Panc1 (cell line): ENCODE results near the gene BEGAIN. TPM values are rescaled to one million over a fixed set of nuclear protein-coding genes. Genes with fewer than 3 reads are reported as not detected.

ENCODE experiments used
- ATAC-seq: fragments of 200-7000 bp; cut with Tn5 transposase; 2 replicates; pipeline ENCODE4 v1.9.1; 2020; ENCODE audit warnings: mild to moderate bottlenecking, moderate library complexity
- BruUV-seq: library from RNA; stranded (reverse); fragments of 400-500 nt; replicated peaks from 2 replicates; lab custom pipeline; 2021; lab: Mats Ljungman, UMichigan
- CTCF ChIA-PET: fragments of 300-600 bp; sonication (Branson Sonifier 250); formaldehyde crosslinking; loops from one replicate; lab custom pipeline; 2022; ENCODE audit warnings: antibody characterized with exemption; lab: Charles Lee
- POLR2A ChIA-PET: fragments of 300-600 bp; sonication (Branson Sonifier 250); formaldehyde crosslinking; loops from one replicate; lab custom pipeline; 2022; ENCODE audit warnings: antibody characterized with exemption; lab: Charles Lee
- DNase-seq: peaks from one replicate; pipeline ENCODE4 v3.0.0-alpha.2; 2010; ENCODE audit warnings: low read depth, low spot score
- H3K27ac ChIP-seq: 2 replicates; pipeline ENCODE4 v1.5.1; 2011; ENCODE audit warnings: mild to moderate bottlenecking, low read length, inconsistent platforms
- H3K27me3 ChIP-seq: fragments of 200-500 bp; sonication (Bioruptor generic); 2 replicates; pipeline ENCODE4 v1.6.0; 2014; ENCODE audit warnings: low read length, inconsistent platforms; ENCODE audit not compliant: control insufficient read depth, insufficient read depth
- H3K36me3 ChIP-seq: fragments of 200-500 bp; sonication (Bioruptor generic); 2 replicates; pipeline ENCODE4 v1.5.1; 2014; ENCODE audit warnings: inconsistent platforms, mild to moderate bottlenecking, low read length, moderate library complexity; ENCODE audit not compliant: control insufficient read depth, insufficient read depth
- H3K4me1 ChIP-seq: 2 replicates; pipeline ENCODE4 v1.5.1; 2011; ENCODE audit warnings: inconsistent platforms, mild to moderate bottlenecking, low read length, moderate library complexity; ENCODE audit not compliant: control insufficient read depth, insufficient read depth
- H3K4me3 ChIP-seq, 2 experiments: 2 replicates each; pipeline ENCODE4 v1.5.1; 2011 to 2012; ENCODE audit warnings: low read depth in 2 of 2, low read length in 2 of 2, mild to moderate bottlenecking in 2 of 2, inconsistent platforms in 1 of 2, moderate library complexity in 1 of 2
- H3K9me3 ChIP-seq: fragments of 200-500 bp; sonication (Bioruptor generic); 2 replicates; pipeline ENCODE4 v1.5.1; 2014; ENCODE audit warnings: low read depth, mild to moderate bottlenecking, inconsistent platforms, low read length, moderate library complexity; ENCODE audit not compliant: control insufficient read depth, insufficient read depth
- CTCF ChIP-seq: fragments of 450-650 bp; IDR thresholded peaks from 2 replicates; pipeline ENCODE4 v1.5.1; 2017; ENCODE audit warnings: mild to moderate bottlenecking
- POLR2AphosphoS5 ChIP-seq: IDR thresholded peaks from 2 replicates; pipeline ENCODE4 v1.6.1; 2012; ENCODE audit warnings: mild to moderate bottlenecking, low read depth, low read length, moderate library complexity
- SIN3A ChIP-seq: IDR thresholded peaks from 2 replicates; pipeline ENCODE4 v1.6.1; 2012; ENCODE audit warnings: low read depth, mild to moderate bottlenecking, low read length, moderate library complexity, borderline replicate concordance; ENCODE audit not compliant: insufficient read depth
- TCF7L2 ChIP-seq: IDR thresholded peaks from 2 replicates; pipeline ENCODE4 v1.6.1; 2011; ENCODE audit warnings: mild to moderate bottlenecking, low read depth, low read length, inconsistent platforms
- in situ Hi-C: cut with HindIII; loops from 2 replicates; pipeline ENCODE4 v1.10.0; 2016; ENCODE audit warnings: low sequenced_read_pairs, low pct_unique_long_range_greater_than_20kb
- intact Hi-C: fragments of 100-400 bp; cut with micrococcal nuclease; formaldehyde crosslinking; loops from one replicate; pipeline ENCODE4 v1.10.0; 2022; ENCODE audit not compliant: unreplicated experiment
- total RNA-seq: library from RNA; stranded (reverse); gene quantifications from one replicate; pipeline ENCODE4 v1.2.1, GENCODE V29; 2021; ENCODE audit not compliant: unreplicated experiment
- TF ChIP-seq, protein P1 (sequence below), 2 experiments: IDR thresholded peaks; 2 replicates each; pipeline ENCODE4 v1.6.1; 2011 to 2012; ENCODE audit warnings: low read depth in 2 of 2, control low read depth in 1 of 2, low read length in 1 of 2, mild to moderate bottlenecking in 1 of 2, moderate library complexity in 1 of 2; ENCODE audit not compliant: insufficient read depth in 1 of 2

BEGAIN gene
- total RNA-seq, 1 experiment from 2014 or later: 26.5 TPM

GRCh38 chr14:100580316-100581227 lies 6.6 kb downstream of the BEGAIN start:
- ChIA-PET CTCF (no interaction called here), POLR2A (no interaction called here)
- H3K27ac ChIP-seq: no peak overlapping the region
- BruUV-seq: no TSS peak
- in situ Hi-C loops (no loop called here), intact Hi-C loops (no loop called here)
- H3K36me3 ChIP-seq: no peaks in the 10 kb centered on the region
- TF ChIP-seq TCF7L2 (no peak), POLR2AphosphoS5 (no peak), SIN3A (no peak), CTCF (no peak)
- TF ChIP-seq, protein P1, sequence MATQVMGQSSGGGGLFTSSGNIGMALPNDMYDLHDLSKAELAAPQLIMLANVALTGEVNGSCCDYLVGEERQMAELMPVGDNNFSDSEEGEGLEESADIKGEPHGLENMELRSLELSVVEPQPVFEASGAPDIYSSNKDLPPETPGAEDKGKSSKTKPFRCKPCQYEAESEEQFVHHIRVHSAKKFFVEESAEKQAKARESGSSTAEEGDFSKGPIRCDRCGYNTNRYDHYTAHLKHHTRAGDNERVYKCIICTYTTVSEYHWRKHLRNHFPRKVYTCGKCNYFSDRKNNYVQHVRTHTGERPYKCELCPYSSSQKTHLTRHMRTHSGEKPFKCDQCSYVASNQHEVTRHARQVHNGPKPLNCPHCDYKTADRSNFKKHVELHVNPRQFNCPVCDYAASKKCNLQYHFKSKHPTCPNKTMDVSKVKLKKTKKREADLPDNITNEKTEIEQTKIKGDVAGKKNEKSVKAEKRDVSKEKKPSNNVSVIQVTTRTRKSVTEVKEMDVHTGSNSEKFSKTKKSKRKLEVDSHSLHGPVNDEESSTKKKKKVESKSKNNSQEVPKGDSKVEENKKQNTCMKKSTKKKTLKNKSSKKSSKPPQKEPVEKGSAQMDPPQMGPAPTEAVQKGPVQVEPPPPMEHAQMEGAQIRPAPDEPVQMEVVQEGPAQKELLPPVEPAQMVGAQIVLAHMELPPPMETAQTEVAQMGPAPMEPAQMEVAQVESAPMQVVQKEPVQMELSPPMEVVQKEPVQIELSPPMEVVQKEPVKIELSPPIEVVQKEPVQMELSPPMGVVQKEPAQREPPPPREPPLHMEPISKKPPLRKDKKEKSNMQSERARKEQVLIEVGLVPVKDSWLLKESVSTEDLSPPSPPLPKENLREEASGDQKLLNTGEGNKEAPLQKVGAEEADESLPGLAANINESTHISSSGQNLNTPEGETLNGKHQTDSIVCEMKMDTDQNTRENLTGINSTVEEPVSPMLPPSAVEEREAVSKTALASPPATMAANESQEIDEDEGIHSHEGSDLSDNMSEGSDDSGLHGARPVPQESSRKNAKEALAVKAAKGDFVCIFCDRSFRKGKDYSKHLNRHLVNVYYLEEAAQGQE (IDR thresholded peaks at IDR 0.05; ENCODE audit: insufficient read depth in 1 of 2, low read depth in 2 of 2, low read length in 1 of 2): no peak
- H3K4me1 ChIP-seq: no peaks in the 10 kb centered on the region
- H3K9me3 ChIP-seq: no peaks in the 10 kb centered on the region
- H3K27me3 ChIP-seq: no peaks in the 10 kb centered on the region
- no peak for DNase-seq
- ATAC-seq: no peak
- no peak overlapping the region for H3K4me3 ChIP-seq

GRCh38 chr14:100578552-100578951 lies 8.7 kb downstream of the BEGAIN start:
- ATAC-seq (no peak), DNase-seq (no peak)
- Histone ChIP-seq H3K27me3 (no peaks in the 10 kb centered on the region), H3K9me3 (no peaks in the 10 kb centered on the region), H3K4me3 (no peak overlapping the region), H3K27ac (no peak overlapping the region), H3K4me1 (0 out of 2 replicates have a peak, but pooled peaks cover 2% of the 10 kb centered on the region), H3K36me3 (no peaks in the 10 kb centered on the region)
- BruUV-seq: no TSS peak
- intact Hi-C loops: no loop called here
- POLR2A ChIA-PET: no interaction called here
- in situ Hi-C loops: no loop called here
- TF ChIP-seq, protein P1 (IDR thresholded peaks at IDR 0.05; ENCODE audit: insufficient read depth in 1 of 2, low read depth in 2 of 2, low read length in 1 of 2): no peak
- no peak for TF ChIP-seq TCF7L2
- TF ChIP-seq CTCF: no peak
- TF ChIP-seq SIN3A: no peak
- TF ChIP-seq POLR2AphosphoS5: no peak
- CTCF ChIA-PET: no interaction called here
